HG03135 (cell line): ENCODE measurements around the gene PLEKHO1.

Experiments used
- ATAC-seq: cut with Tn5 transposase; IDR thresholded peaks from one replicate; pipeline ENCODE4 v1.9.1; 2021; ENCODE audit warnings: mild to moderate bottlenecking, moderate library complexity; ENCODE audit not compliant: unreplicated experiment

The PLEKHO1 gene

GRCh38 chr1:150150133-150151021, 661 bp downstream of the PLEKHO1 start:
- ATAC-seq, result no peak

GRCh38 chr1:150151291-150152181, 1.8 kb downstream of the PLEKHO1 start:
- ATAC-seq, result no peak

- ATAC-seq, result no peak
Measured at GRCh38 chr1:150152182-150152536, 2.4 kb downstream of the PLEKHO1 start.

- ATAC-seq, result no peak
Measured at GRCh38 chr1:150152772-150153456, 3.2 kb downstream of the PLEKHO1 start.

GRCh38 chr1:150154143-150154542, 4.4 kb downstream of the PLEKHO1 start:
- no peak for ATAC-seq

GRCh38 chr1:150155413-150156071, 5.8 kb downstream of the PLEKHO1 start:
- no peak for ATAC-seq

GRCh38 chr1:150156868-150157603, 7.3 kb downstream of the PLEKHO1 start:
- no peak for ATAC-seq

- no peak for ATAC-seq
Measured at GRCh38 chr1:150159550-150159949, 9.8 kb downstream of the PLEKHO1 start.

GRCh38 chr1:150160964-150161621, 11.4 kb downstream of the PLEKHO1 start:
- ATAC-seq, result no peak

GRCh38 chr1:150161747-150162581, 12.2 kb downstream of the PLEKHO1 start:
- no peak for ATAC-seq

- no peak for ATAC-seq
Measured at GRCh38 chr1:150162582-150162861, 12.8 kb downstream of the PLEKHO1 start.

- peak; percentile 39 for ATAC-seq
Measured at GRCh38 chr1:150162862-150163706, 13.4 kb downstream of the PLEKHO1 start.

- no peak for ATAC-seq
Measured at GRCh38 chr1:150164224-150164623, 14.5 kb downstream of the PLEKHO1 start.

- no peak for ATAC-seq
Measured at GRCh38 chr1:150164779-150165178, 15.1 kb downstream of the PLEKHO1 start.

- ATAC-seq, result no peak
Measured at GRCh38 chr1:150165622-150166612, 16.2 kb downstream of the PLEKHO1 start.

GRCh38 chr1:150168960-150169601, 19.4 kb downstream of the PLEKHO1 start:
- no peak for ATAC-seq
